ENCODE results near the gene USP34. TPM values are rescaled to one million over a fixed set of nuclear protein-coding genes. Genes with fewer than 3 reads are reported as not detected.

Gene USP34
- total RNA-seq, 1 donor from 2014 or later: 176 TPM

GRCh38 chr2:61414674-61415073 lies 56.2 kb downstream of the USP34 start:
- CTCF ChIA-PET: no interaction called here

GRCh38 chr2:61411109-61411508 lies 59.8 kb downstream of the USP34 start:
- ChIA-PET POLR2A (interaction anchor here (0.7 kb wide), 1 partner anchor 62 kb away, joined by 4 read pairs; no protein-coding TSS in a partner anchor), CTCF (interaction anchor here (0.5 kb wide), 1 partner anchor 75 kb away, joined by 3 read pairs; no protein-coding TSS in a partner anchor)
- ATAC-seq (ENCODE audit: low read depth) (no peak), DNase-seq (no peak)
- no peaks in the 10 kb centered on the region for H3K9me3 Mint-ChIP-seq
- H3K36me3 Mint-ChIP-seq (ENCODE audit: low read depth): peaks cover 34% of the 10 kb centered on the region
- TF ChIP-seq CTCF (IDR thresholded peaks at IDR 0.05): no peak
- no peak overlapping the region for H3K4me3 Mint-ChIP-seq
- no peaks in the 10 kb centered on the region for H3K27me3 Mint-ChIP-seq
- intact Hi-C loops (cut with micrococcal nuclease): no loop called here
- H3K4me1 Mint-ChIP-seq: peaks cover 8% of the 10 kb centered on the region
- H3K27ac Mint-ChIP-seq: no peak overlapping the region

More at GRCh38 chr2:61414674-61415073, 56.2 kb downstream of the USP34 start:
- H3K27ac Mint-ChIP-seq: peak overlapping the region; percentile 1
- ATAC-seq (ENCODE audit: low read depth) (no peak), DNase-seq (no peak)
- no peak overlapping the region for H3K4me3 Mint-ChIP-seq
- H3K27me3 Mint-ChIP-seq: no peaks in the 10 kb centered on the region
- no peak for TF ChIP-seq CTCF (IDR thresholded peaks at IDR 0.05)
- intact Hi-C loops (cut with micrococcal nuclease): no loop called here
- H3K4me1 Mint-ChIP-seq: peaks cover 17% of the 10 kb centered on the region
- POLR2A ChIA-PET: no interaction called here
- H3K9me3 Mint-ChIP-seq: no peaks in the 10 kb centered on the region
- peaks cover 33% of the 10 kb centered on the region for H3K36me3 Mint-ChIP-seq (ENCODE audit: low read depth)

GRCh38 chr2:61410185-61410584 lies 60.7 kb downstream of the USP34 start:
- H3K27ac Mint-ChIP-seq: no peak overlapping the region
- ATAC-seq (ENCODE audit: low read depth) (no peak), DNase-seq (no peak)
- H3K27me3 Mint-ChIP-seq: no peaks in the 10 kb centered on the region
- TF ChIP-seq CTCF (IDR thresholded peaks at IDR 0.05): no peak
- intact Hi-C loops (cut with micrococcal nuclease): no loop called here
- peaks cover 40% of the 10 kb centered on the region for H3K36me3 Mint-ChIP-seq (ENCODE audit: low read depth)
- POLR2A ChIA-PET: no interaction called here
- no peak overlapping the region for H3K4me3 Mint-ChIP-seq
- CTCF ChIA-PET: no interaction called here
- H3K4me1 Mint-ChIP-seq: peaks cover 8% of the 10 kb centered on the region
- no peaks in the 10 kb centered on the region for H3K9me3 Mint-ChIP-seq

GRCh38 chr2:61405813-61406212 lies 65.1 kb downstream of the USP34 start:
- Mint-ChIP-seq H3K4me1 (peaks cover 8% of the 10 kb centered on the region), H3K36me3 (ENCODE audit: low read depth) (peaks cover 46% of the 10 kb centered on the region), H3K27me3 (no peaks in the 10 kb centered on the region), H3K27ac (no peak overlapping the region), H3K4me3 (no peak overlapping the region), H3K9me3 (no peaks in the 10 kb centered on the region)
- POLR2A ChIA-PET: no interaction called here
- ATAC-seq (ENCODE audit: low read depth) (no peak), DNase-seq (no peak)
- intact Hi-C loops (cut with micrococcal nuclease): no loop called here
- CTCF ChIA-PET: no interaction called here
- TF ChIP-seq CTCF (IDR thresholded peaks at IDR 0.05): no peak

- no peak for TF ChIP-seq CTCF (IDR thresholded peaks at IDR 0.05)
- H3K36me3 Mint-ChIP-seq (ENCODE audit: low read depth): peaks cover 41% of the 10 kb centered on the region
- DNase-seq (no peak), ATAC-seq (ENCODE audit: low read depth) (no peak)
- no peak overlapping the region for H3K4me3 Mint-ChIP-seq
- CTCF ChIA-PET: no interaction called here
- H3K27me3 Mint-ChIP-seq: no peaks in the 10 kb centered on the region
- POLR2A ChIA-PET: no interaction called here
- no peaks in the 10 kb centered on the region for H3K9me3 Mint-ChIP-seq
- intact Hi-C loops (cut with micrococcal nuclease): no loop called here
- H3K4me1 Mint-ChIP-seq: peaks cover 8% of the 10 kb centered on the region
- no peak overlapping the region for H3K27ac Mint-ChIP-seq
Measured at GRCh38 chr2:61404438-61404837, 66.4 kb downstream of the USP34 start.
